ENCODE results near the gene KDM2A.

Gene KDM2A

DNA sequence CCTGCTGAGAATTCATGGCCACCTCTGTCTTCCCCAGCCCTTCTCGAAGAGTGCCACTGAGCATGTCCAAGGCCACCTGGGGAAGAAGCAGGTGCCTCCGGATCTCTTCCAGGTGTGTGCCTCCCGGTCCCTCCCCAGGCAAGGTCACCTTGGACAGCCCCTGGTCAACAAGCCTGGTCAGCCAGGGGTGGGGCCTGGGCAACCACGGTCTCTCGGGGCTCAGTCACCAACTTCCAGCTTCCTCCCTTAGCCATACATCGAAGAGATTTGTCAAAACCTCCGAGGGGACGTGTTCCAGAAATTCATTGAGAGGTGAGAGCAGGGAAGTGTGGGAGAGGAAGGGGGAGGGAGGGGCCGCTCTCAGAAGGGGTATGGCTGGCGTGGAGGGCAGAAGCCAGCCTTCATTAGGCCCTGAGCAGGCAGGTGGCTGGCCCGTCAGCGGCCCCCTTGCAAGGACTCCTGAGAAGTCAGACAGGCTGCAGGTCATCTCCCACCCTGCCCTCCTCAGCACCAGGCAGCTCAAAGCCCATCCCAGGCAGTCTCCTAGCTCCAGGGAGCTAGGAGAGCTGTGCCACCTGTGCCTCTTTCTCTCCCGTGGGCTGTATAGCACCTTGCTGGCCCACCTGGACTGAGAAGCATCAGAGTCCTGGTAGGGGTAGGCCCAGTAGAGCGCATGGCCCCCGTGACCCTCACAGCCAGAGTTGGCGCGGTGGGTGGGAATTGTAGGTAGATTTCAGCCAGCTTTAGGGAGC is 160.7 kb downstream of the KDM2A start:
- no peak for DNase-seq (ENCODE audit: low read depth)
- no peak overlapping the region for H3K4me3 ChIP-seq (ENCODE audit: low read depth, low read length)
- TF ChIP-seq, protein P1, sequence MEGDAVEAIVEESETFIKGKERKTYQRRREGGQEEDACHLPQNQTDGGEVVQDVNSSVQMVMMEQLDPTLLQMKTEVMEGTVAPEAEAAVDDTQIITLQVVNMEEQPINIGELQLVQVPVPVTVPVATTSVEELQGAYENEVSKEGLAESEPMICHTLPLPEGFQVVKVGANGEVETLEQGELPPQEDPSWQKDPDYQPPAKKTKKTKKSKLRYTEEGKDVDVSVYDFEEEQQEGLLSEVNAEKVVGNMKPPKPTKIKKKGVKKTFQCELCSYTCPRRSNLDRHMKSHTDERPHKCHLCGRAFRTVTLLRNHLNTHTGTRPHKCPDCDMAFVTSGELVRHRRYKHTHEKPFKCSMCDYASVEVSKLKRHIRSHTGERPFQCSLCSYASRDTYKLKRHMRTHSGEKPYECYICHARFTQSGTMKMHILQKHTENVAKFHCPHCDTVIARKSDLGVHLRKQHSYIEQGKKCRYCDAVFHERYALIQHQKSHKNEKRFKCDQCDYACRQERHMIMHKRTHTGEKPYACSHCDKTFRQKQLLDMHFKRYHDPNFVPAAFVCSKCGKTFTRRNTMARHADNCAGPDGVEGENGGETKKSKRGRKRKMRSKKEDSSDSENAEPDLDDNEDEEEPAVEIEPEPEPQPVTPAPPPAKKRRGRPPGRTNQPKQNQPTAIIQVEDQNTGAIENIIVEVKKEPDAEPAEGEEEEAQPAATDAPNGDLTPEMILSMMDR (conservative IDR thresholded peaks at IDR 0.05; ENCODE audit: low read depth, low read length): no peak

DNA sequence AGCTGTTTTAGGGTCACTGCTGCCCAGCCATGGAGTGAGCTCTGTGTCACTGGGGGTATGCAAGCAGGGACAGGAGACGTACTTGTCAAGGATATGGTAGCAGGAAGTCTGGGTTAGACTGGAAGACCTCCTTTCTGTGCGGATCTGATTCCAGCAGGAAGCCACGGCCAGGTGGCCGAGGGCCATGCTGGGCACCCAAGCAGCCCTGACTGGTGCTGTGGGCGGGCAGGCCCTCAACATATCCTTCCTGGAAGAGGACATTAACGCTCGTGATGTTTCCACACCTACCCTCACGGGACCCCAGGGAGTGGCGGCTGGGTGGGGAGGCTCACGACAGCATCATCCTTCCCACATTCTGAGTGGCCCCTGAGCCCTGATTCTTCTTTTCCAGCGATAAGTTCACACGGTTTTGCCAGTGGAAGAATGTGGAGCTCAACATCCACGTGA is 161.3 kb downstream of the KDM2A start:
- no peak for DNase-seq (ENCODE audit: low read depth)
- no peak overlapping the region for H3K4me3 ChIP-seq (ENCODE audit: low read depth, low read length)
- TF ChIP-seq, protein P1 (conservative IDR thresholded peaks at IDR 0.05; ENCODE audit: low read depth, low read length): no peak

DNA sequence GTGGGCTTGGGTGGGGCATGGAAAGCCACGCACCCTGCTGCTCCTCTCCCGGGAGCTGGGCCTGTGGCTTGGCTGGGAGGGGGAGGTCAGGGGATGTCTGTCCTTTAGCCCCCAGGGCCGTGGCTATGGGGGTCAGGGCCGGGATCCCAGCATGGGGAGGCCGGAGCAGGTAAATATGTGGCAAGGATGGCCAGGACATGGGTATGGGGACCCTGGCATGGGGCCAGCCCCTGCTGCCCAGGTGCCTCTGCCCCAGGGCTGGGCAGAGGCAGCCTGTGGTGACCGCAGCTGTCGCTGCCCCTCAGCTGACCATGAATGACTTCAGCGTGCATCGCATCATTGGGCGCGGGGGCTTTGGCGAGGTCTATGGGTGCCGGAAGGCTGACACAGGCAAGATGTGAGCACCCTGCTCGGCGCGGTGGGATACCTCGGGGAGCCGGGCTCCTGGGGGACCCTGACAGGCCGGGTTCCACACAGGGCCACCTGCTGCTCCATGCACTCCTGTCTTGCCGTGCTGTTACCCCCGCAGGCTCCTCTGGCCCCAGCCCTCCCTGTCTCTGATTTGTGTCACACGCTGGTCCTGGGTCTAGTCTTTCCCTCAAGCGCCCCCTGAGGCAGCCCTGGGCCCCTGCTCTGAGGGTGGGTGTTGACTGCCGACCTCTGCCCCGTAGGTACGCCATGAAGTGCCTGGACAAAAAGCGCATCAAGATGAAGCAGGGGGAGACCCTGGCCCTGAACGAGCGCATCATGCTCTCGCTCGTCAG is 161.9 kb downstream of the KDM2A start:
- no peak for DNase-seq (ENCODE audit: low read depth)
- TF ChIP-seq, protein P1 (conservative IDR thresholded peaks at IDR 0.05; ENCODE audit: low read depth, low read length): no peak
- no peak overlapping the region for H3K4me3 ChIP-seq (ENCODE audit: low read depth, low read length)

DNA sequence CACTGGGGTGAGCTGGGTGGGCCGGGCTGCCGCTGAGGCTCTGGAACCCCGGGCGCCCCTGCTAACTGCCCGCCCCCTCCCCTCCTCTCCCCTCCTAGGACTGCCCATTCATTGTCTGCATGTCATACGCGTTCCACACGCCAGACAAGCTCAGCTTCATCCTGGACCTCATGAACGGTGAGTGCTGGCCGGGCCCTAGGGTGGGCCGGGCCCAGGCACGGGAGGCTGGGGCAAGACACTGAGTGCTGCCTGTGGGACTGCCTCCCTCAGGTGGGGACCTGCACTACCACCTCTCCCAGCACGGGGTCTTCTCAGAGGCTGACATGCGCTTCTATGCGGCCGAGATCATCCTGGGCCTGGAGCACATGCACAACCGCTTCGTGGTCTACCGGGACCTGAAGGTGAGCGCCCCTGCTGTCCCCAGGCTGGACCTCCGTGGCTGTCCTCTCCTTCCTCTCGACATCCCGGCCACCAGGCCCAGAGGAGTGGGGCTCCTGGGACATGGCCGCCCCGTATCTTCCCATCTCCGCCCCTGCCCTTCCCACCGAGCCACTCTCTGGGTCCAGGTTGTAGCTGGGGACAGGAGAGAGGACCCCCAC is 162.6 kb downstream of the KDM2A start:
- TF ChIP-seq, protein P1 (conservative IDR thresholded peaks at IDR 0.05; ENCODE audit: low read depth, low read length): no peak
- no peak overlapping the region for H3K4me3 ChIP-seq (ENCODE audit: low read depth, low read length)

DNA sequence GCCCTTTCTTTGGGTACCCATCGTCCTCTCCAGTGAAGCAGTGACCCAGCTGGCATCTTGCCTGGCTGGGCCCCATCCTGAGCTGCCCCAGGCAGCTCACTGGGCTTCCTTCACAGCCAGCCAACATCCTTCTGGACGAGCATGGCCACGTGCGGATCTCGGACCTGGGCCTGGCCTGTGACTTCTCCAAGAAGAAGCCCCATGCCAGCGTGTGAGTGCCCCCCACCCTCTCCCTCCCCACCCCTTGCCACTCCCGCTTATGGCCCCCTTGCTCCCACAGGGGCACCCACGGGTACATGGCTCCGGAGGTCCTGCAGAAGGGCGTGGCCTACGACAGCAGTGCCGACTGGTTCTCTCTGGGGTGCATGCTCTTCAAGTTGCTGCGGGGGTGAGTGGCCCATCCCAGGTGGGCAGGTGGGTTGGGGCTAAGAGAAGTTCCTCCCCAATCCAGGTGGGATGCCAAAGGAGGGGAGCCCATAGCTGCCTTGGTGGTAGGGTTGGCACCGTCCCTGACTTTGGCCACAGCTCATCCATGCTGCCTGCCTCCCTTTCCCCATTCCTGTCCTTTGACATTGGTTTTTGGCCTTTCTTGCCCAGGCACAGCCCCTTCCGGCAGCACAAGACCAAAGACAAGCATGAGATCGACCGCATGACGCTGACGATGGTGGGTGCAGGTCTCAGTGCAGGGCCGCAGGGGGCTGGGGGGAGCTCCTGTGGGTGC is 163.3 kb downstream of the KDM2A start:
- no peak for DNase-seq (ENCODE audit: low read depth)
- no peak overlapping the region for H3K4me3 ChIP-seq (ENCODE audit: low read depth, low read length)
- TF ChIP-seq, protein P1 (conservative IDR thresholded peaks at IDR 0.05; ENCODE audit: low read depth, low read length): no peak

More for the DNA sequence above, 162.6 kb downstream of the KDM2A start:
- DNase-seq (ENCODE audit: low read depth): no peak

DNA sequence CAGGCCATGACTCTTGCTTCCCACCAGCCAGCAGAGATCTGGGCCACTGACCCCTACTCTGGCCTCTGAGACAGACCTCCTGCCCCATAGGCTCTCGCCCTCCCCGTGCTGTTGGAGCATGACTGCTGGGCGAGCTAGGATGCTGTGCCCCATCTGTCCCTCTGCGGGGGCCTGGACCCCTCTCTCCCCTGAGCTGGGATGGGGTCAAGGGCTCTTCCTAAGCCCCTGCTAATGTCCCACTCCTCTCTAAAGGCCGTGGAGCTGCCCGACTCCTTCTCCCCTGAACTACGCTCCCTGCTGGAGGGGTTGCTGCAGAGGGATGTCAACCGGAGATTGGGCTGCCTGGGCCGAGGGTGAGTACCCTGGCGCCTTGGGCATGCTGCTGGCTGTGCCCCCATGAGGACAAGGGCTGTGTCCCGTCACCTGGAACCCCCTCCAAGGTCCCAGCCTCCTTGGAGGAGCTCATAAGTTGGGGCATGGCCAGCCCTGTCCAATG is 163.9 kb downstream of the KDM2A start:
- no peak overlapping the region for H3K4me3 ChIP-seq (ENCODE audit: low read depth, low read length)
- DNase-seq (ENCODE audit: low read depth): no peak
- TF ChIP-seq, protein P1 (conservative IDR thresholded peaks at IDR 0.05; ENCODE audit: low read depth, low read length): no peak

Data from choroid plexus epithelial cell (primary cell).